Islet precursor cell (in vitro differentiated cells): Measurements from ENCODE around the gene MAN2A1.
A peak's percentile ranks its signal among the peaks of the same experiment; 100 is the strongest.

Experiments used
- DNase-seq: peaks from one replicate; pipeline ENCODE4 v3.0.0-alpha.2; 2018

The MAN2A1 gene

DNA sequence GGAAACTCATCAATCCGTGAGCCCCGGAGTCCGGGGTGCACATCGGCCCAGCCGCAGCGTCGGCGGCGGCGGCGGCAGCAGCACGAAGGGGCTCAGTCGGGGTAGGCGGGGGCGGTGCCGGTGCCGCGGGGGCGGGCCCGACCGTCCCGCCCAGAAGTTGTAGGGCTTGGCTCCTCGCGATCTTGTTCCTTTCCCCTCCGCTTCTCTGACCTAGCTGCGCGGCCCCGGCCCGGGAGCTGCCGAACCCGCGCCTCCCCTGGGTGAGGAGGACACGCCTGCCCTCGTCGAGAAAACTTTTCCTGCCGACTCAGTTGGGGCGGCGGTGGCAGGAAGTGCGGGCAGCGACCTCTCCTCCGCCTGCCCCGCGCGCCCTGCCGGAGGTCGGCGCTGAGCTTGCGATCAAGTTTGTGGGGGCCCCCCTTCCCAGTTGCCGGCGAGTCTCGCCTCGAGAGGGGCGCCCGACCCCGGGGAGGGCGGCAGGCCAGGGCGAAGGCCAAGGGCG, at the start of gene MAN2A1:
TSS of gene MAN2A1 (plus strand) at position 188 of the 502 bp plus-strand sequence. CDS start 491 bp downstream, outside the sequence.
- DNase-seq, result peak; percentile 87

GRCh38 chr5:109640976-109641375, 48.8 kb upstream of the MAN2A1 start:
- no peak for DNase-seq

DNA sequence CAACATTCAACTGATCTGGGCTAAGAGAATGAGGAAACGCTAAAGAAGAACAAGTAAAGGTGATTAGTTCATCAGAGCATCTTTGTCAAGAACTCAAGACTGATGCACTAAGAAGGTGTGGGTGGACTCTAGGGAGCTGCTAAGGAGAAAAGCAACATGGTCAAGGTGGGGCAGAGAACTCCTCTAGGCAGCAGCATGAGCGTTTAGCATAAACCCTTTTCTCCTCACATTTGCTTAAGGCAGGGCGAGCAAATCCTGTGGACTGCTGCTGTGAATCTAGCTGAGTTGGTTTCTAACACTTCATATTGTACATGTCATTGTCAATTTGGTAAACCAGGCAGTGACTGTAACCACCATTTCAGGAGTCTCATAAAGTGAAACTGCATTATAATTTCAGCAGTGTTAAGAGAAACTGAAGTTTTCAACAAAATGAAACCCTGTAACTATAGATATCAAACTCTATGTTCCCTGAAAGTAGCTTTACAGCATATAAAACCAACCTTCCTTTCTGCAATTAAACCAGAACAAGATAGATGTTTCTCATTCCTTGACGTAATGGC, 45.9 kb upstream of the MAN2A1 start:
- DNase-seq, result no peak

- DNase-seq, result no peak
These were observed 44.9 kb upstream of the MAN2A1 start for GRCh38 chr5:109644829-109645228.

- no peak for DNase-seq
These were observed 44.0 kb upstream of the MAN2A1 start for GRCh38 chr5:109645707-109646192.

- DNase-seq, result no peak
These were observed 40.4 kb upstream of the MAN2A1 start for GRCh38 chr5:109649318-109649717.

DNA sequence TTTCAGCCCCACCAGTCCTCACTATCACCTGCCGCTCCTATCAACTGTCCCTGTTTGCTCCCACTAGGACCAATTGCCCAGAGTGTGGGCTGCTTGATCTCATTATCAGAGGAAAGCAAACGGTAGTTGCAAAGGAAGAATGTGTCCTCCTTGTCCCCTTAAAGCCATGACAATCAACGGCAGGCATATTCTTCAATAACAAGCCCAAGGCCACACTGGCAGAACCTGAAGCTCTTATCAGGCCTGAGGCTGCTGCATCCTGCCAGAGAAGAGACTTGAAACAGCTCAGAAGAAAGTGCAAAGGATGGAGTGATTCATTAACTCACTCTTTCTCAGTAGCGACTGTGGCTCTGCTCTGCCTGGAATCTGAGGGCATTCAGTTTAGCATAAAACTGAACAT, 39.2 kb upstream of the MAN2A1 start:
- DNase-seq, result no peak

DNA sequence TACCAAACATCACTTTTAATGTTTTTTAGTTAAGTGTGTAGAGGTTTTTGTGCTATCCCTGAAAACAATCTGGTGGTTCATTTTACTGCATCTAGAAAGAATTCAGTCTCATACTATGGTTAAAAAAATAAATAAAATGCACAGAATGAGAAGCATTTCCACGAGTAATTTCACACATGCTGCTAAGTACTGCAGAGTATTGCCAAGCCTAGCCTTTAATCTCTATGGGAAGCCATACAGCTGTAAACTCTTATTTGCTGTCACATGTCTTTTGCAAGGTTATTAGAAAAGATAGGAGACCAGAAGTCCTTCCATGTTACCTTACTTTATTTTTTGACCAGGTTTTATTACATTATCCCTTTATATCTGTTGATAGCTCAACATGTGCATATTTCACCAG, 37.6 kb upstream of the MAN2A1 start:
- DNase-seq, result no peak

DNA sequence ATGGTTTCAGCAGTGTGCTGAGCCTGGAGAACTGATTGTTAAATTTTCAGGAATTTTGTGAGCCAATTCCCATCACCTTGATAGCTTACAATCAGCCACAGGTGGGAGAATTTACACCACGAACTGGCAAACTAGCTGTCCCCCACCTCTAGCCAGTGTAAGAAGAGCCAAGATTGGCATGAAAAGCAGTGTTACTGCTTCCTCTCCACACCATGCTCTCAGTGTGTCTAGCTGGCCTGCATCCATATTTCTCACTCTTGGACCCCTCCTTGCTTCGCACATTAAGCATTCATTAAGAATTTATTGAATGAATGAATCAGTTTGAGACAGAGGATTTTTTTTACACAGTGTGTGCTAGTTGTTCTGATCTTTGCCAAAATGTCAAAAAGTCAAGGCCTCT, 36.7 kb upstream of the MAN2A1 start:
- DNase-seq, result no peak

GRCh38 chr5:109653561-109654239, 36.0 kb upstream of the MAN2A1 start:
- no peak for DNase-seq

DNA sequence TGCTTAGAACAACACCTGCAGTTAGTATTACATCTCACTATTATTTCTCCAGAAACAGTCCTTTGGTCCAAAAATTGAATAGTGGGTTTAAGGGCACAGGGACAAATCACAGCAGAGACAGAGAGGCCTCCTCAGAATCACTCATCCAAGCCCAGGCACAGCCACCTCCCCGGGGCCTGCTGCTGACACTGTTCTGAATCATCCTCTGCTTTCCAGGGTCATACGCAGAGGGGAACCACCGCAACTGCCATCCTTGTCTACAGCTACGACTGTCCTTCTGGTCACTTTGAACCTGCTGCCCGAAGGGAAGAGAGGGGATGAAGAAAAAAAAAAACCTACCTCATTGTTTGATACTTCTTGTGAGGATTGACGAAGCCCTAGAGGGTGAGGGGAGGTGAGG, 35.3 kb upstream of the MAN2A1 start:
- peak; percentile 55 for DNase-seq

DNA sequence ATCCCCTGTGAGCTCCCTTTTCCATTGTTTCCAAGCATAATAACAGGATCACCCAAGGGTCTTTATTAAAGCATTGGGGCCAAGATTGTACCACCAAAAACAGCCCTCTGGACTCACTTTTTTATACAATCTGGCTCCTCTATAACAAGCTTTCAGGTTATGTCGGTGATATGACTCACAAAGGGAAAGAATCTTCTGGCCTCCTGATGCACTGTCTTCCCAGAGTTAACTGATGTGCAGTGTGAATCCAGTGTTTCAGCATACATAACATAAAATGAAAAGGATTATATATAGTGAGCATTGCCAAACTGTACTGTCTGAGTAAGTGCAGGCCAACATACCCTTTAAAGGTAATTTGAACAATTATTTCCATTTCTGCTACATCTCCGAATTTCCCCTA, 33.9 kb upstream of the MAN2A1 start:
- DNase-seq, result no peak

GRCh38 chr5:109656829-109657228, 32.9 kb upstream of the MAN2A1 start:
- DNase-seq, result peak; percentile 63

DNA sequence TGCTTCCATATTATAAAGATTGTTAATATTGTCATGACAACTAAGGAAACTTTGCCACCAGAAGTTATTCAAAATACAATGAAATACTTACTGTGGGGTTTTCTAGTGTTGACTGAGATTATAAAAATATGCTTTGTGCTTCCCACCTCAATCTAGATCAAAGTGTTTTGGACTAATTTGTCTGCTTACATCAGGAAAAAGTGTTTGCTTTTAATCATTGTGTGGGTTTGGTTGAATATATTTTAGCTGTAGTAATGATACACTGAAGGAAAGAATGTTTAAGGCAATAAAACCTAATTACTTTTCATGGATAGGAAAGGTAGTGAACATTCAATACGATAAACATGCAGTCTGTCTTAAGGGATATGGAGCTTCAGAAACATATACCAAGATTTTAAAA, 29.8 kb upstream of the MAN2A1 start:
- no peak for DNase-seq

DNA sequence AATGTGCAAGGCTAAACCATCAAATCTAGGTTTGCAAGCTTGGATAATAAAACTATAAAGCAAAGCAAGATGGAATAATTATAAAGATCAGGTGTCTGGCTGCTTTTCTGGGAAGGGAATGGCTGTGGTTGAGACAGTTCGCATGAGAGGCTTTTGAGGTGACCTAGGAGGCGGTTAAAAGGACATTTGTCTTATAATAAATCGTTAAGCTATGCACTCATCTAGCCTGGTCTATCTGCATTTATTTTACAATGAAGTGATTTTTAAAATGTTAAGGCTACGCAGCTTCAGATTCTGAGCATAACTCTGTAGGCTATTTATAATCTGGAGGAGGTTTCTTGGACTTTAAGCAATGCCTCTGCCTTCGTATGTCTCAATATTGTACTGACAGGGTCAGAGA, 29.4 kb upstream of the MAN2A1 start:
- DNase-seq, result no peak

- no peak for DNase-seq
These were observed 21.5 kb upstream of the MAN2A1 start for GRCh38 chr5:109668237-109668636.

- DNase-seq, result no peak
These were observed 20.9 kb upstream of the MAN2A1 start for GRCh38 chr5:109668668-109669422.

GRCh38 chr5:109669991-109670706, 19.6 kb upstream of the MAN2A1 start:
- no peak for DNase-seq

DNA sequence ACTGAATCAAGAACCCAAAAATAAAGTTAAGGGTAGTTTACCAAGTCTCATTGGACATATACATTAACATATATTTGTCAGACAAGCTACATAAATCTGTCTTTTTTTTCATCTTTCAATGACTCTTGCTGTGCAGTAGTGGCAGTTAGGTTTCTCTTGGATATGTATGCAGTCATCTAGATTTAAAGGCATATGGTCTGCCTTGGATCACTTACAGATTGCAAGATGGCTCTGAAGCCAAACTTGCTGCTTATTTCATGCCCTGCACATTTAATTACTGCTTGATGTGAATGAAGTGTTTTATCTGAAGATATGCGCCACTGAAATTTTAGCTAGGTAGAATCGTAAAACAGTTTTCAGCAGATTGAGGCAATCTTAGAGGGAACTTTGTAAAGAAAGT, 18.6 kb upstream of the MAN2A1 start:
- no peak for DNase-seq

GRCh38 chr5:109674596-109674995, 15.1 kb upstream of the MAN2A1 start:
- no peak for DNase-seq

GRCh38 chr5:109676920-109677319, 12.8 kb upstream of the MAN2A1 start:
- no peak for DNase-seq

DNA sequence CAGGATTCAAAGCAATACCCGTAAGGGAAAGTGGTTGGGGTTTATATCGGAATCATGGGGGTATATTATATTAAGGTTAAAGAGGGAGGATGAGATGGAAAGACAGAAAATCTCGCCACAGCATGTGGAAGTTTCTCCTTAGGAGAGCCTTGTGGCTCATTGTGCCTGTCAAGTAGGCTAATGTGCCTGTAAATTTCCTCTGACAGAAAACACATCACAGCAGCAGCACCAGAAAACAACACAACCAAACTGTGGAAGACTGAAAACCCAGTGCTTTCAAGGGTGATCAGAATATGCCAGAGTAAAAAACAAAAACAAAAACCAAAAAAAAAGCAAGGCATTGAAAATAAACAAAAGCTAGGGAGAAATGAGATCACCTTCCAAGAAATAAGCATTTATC, 11.3 kb upstream of the MAN2A1 start:
- no peak for DNase-seq

- DNase-seq, result no peak
These were observed 8.0 kb upstream of the MAN2A1 start for GRCh38 chr5:109681763-109682162.
